Measurements from ENCODE around the gene KIRREL3.

The KIRREL3 gene

DNA sequence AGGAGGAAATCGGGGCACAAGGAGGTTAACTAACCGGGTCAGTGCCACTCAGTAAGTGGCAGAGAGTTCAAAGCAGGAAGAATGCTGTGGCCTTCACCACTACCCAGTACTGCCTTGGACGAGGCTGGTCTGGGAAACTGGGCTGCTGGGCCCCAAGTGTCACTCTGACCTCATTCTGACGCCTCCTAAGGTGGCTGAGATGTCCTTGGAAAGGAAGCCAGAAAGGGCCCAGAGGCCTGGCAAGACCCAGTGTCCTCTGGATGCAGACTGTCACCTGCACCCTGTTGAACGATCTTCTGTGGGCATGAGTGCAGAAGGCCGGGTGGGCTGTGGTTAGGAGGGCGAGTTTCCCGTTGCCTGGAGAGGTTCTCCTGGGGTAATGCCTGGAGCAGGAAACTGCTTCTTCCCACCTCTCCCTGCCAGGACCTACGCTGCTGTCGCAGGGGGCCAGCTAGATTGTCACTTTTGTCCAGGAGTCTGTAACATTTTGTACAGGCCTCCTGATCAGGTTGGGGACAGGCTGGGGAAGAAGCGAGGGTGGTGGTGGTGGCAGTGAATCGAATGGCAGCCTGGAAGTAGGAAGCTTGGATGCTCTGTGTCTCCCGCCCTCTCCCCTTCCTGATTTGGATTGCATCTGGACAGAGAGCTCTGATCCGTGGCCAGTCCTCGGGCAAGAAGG is 540.0 kb downstream of the KIRREL3 start:
- H3K36me3 ChIP-seq (ENCODE audit: control insufficient read depth, insufficient read depth, low read length) = no peaks in the 10 kb centered on the region
- peaks cover 1% of the 10 kb centered on the region; the same call in 1 of the 2 replicates for H3K4me1 ChIP-seq (ENCODE audit: control insufficient read depth, insufficient read depth, low read length)
- H3K9ac ChIP-seq (ENCODE audit: low read depth, low read length) = no peak overlapping the region
- H3K27me3 ChIP-seq (ENCODE audit: control insufficient read depth, insufficient read depth, low read length) = no peaks in the 10 kb centered on the region
- no peak overlapping the region for H3K4me3 ChIP-seq (ENCODE audit: low read depth, low read length)
- no peaks in the 10 kb centered on the region for H3K9me3 ChIP-seq (ENCODE audit: control insufficient read depth, insufficient read depth, low read length)
- H3K27ac ChIP-seq (ENCODE audit: low read depth, low read length) = no peak overlapping the region

- Histone ChIP-seq H3K9ac (ENCODE audit: low read depth, low read length) (no peak overlapping the region), H3K27ac (ENCODE audit: low read depth, low read length) (no peak overlapping the region)
These were observed 540.8 kb downstream of the KIRREL3 start for GRCh38 chr11:126459691-126460281.

GRCh38 chr11:126457817-126458216 is 542.8 kb downstream of the KIRREL3 start:
- Histone ChIP-seq H3K9ac (ENCODE audit: low read depth, low read length) (no peak overlapping the region), H3K27me3 (ENCODE audit: control insufficient read depth, insufficient read depth, low read length) (no peaks in the 10 kb centered on the region), H3K9me3 (ENCODE audit: control insufficient read depth, insufficient read depth, low read length) (no peaks in the 10 kb centered on the region), H3K27ac (ENCODE audit: low read depth, low read length) (no peak overlapping the region), H3K36me3 (ENCODE audit: control insufficient read depth, insufficient read depth, low read length) (no peaks in the 10 kb centered on the region), H3K4me3 (ENCODE audit: low read depth, low read length) (no peak overlapping the region), H3K4me1 (ENCODE audit: control insufficient read depth, insufficient read depth, low read length) (no peaks in the 10 kb centered on the region)

More at GRCh38 chr11:126459691-126460281, 540.8 kb downstream of the KIRREL3 start:
- Histone ChIP-seq H3K9me3 (ENCODE audit: control insufficient read depth, insufficient read depth, low read length) (no peaks in the 10 kb centered on the region), H3K4me3 (ENCODE audit: low read depth, low read length) (no peak overlapping the region), H3K36me3 (ENCODE audit: control insufficient read depth, insufficient read depth, low read length) (no peaks in the 10 kb centered on the region), H3K4me1 (ENCODE audit: control insufficient read depth, insufficient read depth, low read length) (no peaks in the 10 kb centered on the region), H3K27me3 (ENCODE audit: control insufficient read depth, insufficient read depth, low read length) (no peaks in the 10 kb centered on the region)

GRCh38 chr11:126456783-126457542 is 543.6 kb downstream of the KIRREL3 start:
- Histone ChIP-seq H3K27ac (ENCODE audit: low read depth, low read length) (no peak overlapping the region), H3K4me1 (ENCODE audit: control insufficient read depth, insufficient read depth, low read length) (no peaks in the 10 kb centered on the region), H3K9ac (ENCODE audit: low read depth, low read length) (no peak overlapping the region), H3K4me3 (ENCODE audit: low read depth, low read length) (no peak overlapping the region), H3K27me3 (ENCODE audit: control insufficient read depth, insufficient read depth, low read length) (no peaks in the 10 kb centered on the region), H3K36me3 (ENCODE audit: control insufficient read depth, insufficient read depth, low read length) (no peaks in the 10 kb centered on the region), H3K9me3 (ENCODE audit: control insufficient read depth, insufficient read depth, low read length) (no peaks in the 10 kb centered on the region)

GRCh38 chr11:126456089-126456488 is 544.5 kb downstream of the KIRREL3 start:
- Histone ChIP-seq H3K4me1 (ENCODE audit: control insufficient read depth, insufficient read depth, low read length) (no peaks in the 10 kb centered on the region), H3K9me3 (ENCODE audit: control insufficient read depth, insufficient read depth, low read length) (no peaks in the 10 kb centered on the region), H3K36me3 (ENCODE audit: control insufficient read depth, insufficient read depth, low read length) (no peaks in the 10 kb centered on the region), H3K27ac (ENCODE audit: low read depth, low read length) (no peak overlapping the region), H3K9ac (ENCODE audit: low read depth, low read length) (no peak overlapping the region), H3K27me3 (ENCODE audit: control insufficient read depth, insufficient read depth, low read length) (no peaks in the 10 kb centered on the region), H3K4me3 (ENCODE audit: low read depth, low read length) (no peak overlapping the region)

GRCh38 chr11:126452241-126453101 is 548.1 kb downstream of the KIRREL3 start:
- Histone ChIP-seq H3K9ac (ENCODE audit: low read depth, low read length) (no peak overlapping the region), H3K27ac (ENCODE audit: low read depth, low read length) (no peak overlapping the region), H3K9me3 (ENCODE audit: control insufficient read depth, insufficient read depth, low read length) (no peaks in the 10 kb centered on the region), H3K27me3 (ENCODE audit: control insufficient read depth, insufficient read depth, low read length) (no peaks in the 10 kb centered on the region), H3K36me3 (ENCODE audit: control insufficient read depth, insufficient read depth, low read length) (no peaks in the 10 kb centered on the region), H3K4me3 (ENCODE audit: low read depth, low read length) (no peak overlapping the region), H3K4me1 (ENCODE audit: control insufficient read depth, insufficient read depth, low read length) (no peaks in the 10 kb centered on the region)

DNA sequence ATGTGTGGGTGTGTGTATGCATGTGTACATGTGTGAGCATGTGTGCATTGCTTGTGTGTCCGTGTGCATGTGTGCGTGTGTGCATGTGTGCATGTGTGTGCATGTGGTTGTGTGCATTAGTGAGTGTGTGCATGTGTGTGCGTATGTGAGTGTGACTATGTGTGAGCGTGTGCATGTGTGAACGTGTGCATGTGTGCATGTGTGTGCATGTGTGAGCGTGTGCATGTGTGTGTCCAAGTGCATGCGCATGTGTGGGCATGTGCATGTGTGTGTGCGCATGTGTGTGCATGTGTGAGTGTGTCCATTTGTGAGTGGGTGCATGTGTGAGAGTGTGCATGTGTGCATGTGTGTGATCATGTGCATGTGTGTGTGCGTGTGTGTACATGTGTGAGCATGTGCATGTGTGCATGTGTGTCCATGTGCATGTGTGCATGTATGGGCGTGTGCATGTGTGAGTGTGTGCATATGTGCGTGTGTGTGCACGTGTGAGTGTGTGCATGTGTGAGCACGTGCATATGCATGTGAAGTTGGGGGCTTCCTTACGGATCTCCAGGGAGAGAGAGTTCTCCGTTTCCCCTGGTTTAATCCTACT is 549.3 kb downstream of the KIRREL3 start:
- Histone ChIP-seq H3K27me3 (ENCODE audit: control insufficient read depth, insufficient read depth, low read length) (no peaks in the 10 kb centered on the region), H3K9me3 (ENCODE audit: control insufficient read depth, insufficient read depth, low read length) (no peaks in the 10 kb centered on the region), H3K4me3 (ENCODE audit: low read depth, low read length) (no peak overlapping the region), H3K4me1 (ENCODE audit: control insufficient read depth, insufficient read depth, low read length) (no peaks in the 10 kb centered on the region), H3K9ac (ENCODE audit: low read depth, low read length) (no peak overlapping the region), H3K27ac (ENCODE audit: low read depth, low read length) (no peak overlapping the region), H3K36me3 (ENCODE audit: control insufficient read depth, insufficient read depth, low read length) (no peaks in the 10 kb centered on the region)

- Histone ChIP-seq H3K36me3 (ENCODE audit: control insufficient read depth, insufficient read depth, low read length) (no peaks in the 10 kb centered on the region), H3K9me3 (ENCODE audit: control insufficient read depth, insufficient read depth, low read length) (no peaks in the 10 kb centered on the region), H3K27ac (ENCODE audit: low read depth, low read length) (no peak overlapping the region), H3K27me3 (ENCODE audit: control insufficient read depth, insufficient read depth, low read length) (no peaks in the 10 kb centered on the region), H3K9ac (ENCODE audit: low read depth, low read length) (no peak overlapping the region), H3K4me1 (ENCODE audit: control insufficient read depth, insufficient read depth, low read length) (no peaks in the 10 kb centered on the region), H3K4me3 (ENCODE audit: low read depth, low read length) (no peak overlapping the region)
These were observed 549.8 kb downstream of the KIRREL3 start for GRCh38 chr11:126450806-126451205.

DNA sequence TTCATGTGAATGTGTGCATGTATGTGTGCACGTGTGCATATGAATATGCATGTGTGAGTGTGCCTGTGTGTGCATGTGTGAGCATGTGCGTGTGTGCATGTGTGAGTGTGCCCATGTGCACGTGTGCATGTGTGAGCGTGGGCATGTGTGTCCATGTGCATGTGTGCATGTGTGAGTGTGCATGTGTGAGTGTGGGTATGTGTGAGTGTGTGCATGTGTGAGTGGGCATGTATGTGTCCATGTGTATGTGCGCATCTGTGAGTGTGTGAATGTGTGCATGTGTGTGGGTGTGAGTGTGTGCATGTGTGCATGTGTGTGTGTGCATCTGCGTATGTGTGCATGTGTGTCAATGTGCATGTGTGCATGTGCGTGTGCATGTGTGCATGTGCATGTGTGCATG is 550.4 kb downstream of the KIRREL3 start:
- H3K27me3 ChIP-seq (ENCODE audit: control insufficient read depth, insufficient read depth, low read length) = no peaks in the 10 kb centered on the region
- H3K9ac ChIP-seq (ENCODE audit: low read depth, low read length) = no peak overlapping the region
- H3K4me1 ChIP-seq (ENCODE audit: control insufficient read depth, insufficient read depth, low read length) = no peaks in the 10 kb centered on the region

DNA sequence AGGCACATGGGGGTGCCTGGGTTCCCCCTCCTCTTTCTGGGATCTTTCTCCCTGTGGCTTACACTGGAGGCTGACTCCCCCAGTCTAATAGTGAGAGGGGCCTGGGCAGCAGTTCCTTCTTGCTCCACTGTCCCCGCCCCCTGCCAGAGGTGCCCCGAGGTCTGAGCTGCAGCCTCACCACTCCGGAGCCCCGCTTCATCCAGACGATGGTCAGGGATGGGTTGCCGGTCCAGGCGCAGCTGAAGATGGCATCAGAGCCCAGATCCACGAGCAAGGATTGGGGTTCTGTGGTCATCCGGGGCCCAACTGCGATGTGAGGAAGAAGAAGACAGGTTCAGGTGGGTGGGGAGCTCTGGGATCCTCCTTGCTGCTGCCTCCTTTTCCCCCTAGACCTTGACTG is 554.0 kb downstream of the KIRREL3 start:
- H3K4me3 ChIP-seq (ENCODE audit: low read depth, low read length) = no peak overlapping the region
- no peak overlapping the region for H3K9ac ChIP-seq (ENCODE audit: low read depth, low read length)
- no peaks in the 10 kb centered on the region for H3K27me3 ChIP-seq (ENCODE audit: control insufficient read depth, insufficient read depth, low read length)
- no peaks in the 10 kb centered on the region for H3K9me3 ChIP-seq (ENCODE audit: control insufficient read depth, insufficient read depth, low read length)
- no peak overlapping the region for H3K27ac ChIP-seq (ENCODE audit: low read depth, low read length)
- H3K4me1 ChIP-seq (ENCODE audit: control insufficient read depth, insufficient read depth, low read length) = peaks cover 8% of the 10 kb centered on the region
- no peaks in the 10 kb centered on the region for H3K36me3 ChIP-seq (ENCODE audit: control insufficient read depth, insufficient read depth, low read length)

More for the DNA sequence above, 550.4 kb downstream of the KIRREL3 start:
- Histone ChIP-seq H3K9me3 (ENCODE audit: control insufficient read depth, insufficient read depth, low read length) (no peaks in the 10 kb centered on the region), H3K27ac (ENCODE audit: low read depth, low read length) (no peak overlapping the region), H3K36me3 (ENCODE audit: control insufficient read depth, insufficient read depth, low read length) (no peaks in the 10 kb centered on the region), H3K4me3 (ENCODE audit: low read depth, low read length) (no peak overlapping the region)

Data from HUES48 (cell line).